AG04450 (cell line): ENCODE data around the gene SNAPC2. TPM values are rescaled to one million over a fixed set of nuclear protein-coding genes. Genes with fewer than 3 reads are reported as not detected.
A peak's percentile ranks its signal among the peaks of the same experiment; 100 is the strongest.

Source experiments
- CTCF ChIA-PET: fragments of 300-600, 350-600 bp; formaldehyde crosslinking; extraction: SDS; loops from one replicate; lab custom pipeline; 2022; ENCODE audit warnings: antibody characterized with exemption, inconsistent platforms; lab: Charles Lee
- POLR2A ChIA-PET: fragments of 350-600 bp; formaldehyde crosslinking; extraction: SDS; loops from one replicate; lab custom pipeline; 2021; ENCODE audit warnings: antibody characterized with exemption, inconsistent platforms; lab: Yijun Ruan, JAX
- DNase-seq: peaks from one replicate; pipeline ENCODE4 v3.0.0-alpha.2; 2011; ENCODE audit warnings: low read depth, low spot score
- H3K27ac ChIP-seq: one replicate; pipeline ENCODE4 v1.5.1; 2012; ENCODE audit warnings: low read depth, low read length, control low read depth
- H3K27me3 ChIP-seq: one replicate; pipeline ENCODE4 v1.6.0; 2012; ENCODE audit warnings: low read length; ENCODE audit not compliant: control insufficient read depth, insufficient read depth
- H3K4me3 ChIP-seq: 2 replicates; pipeline ENCODE4 v1.5.1; 2011; ENCODE audit warnings: mild to moderate bottlenecking, low read depth, low read length, control low read depth
- H3K9me3 ChIP-seq: 2 replicates; pipeline ENCODE4 v1.5.1; 2012; ENCODE audit warnings: low read length; ENCODE audit not compliant: control insufficient read depth, insufficient read depth
- polyA minus RNA-seq: library from RNA; depleted of rRNA, polyadenylated mRNA; stranded (reverse); fragments of >200 nt; gene quantifications from 2 replicates; pipeline ENCODE4 v1.2.3, GENCODE V29; 2011; rRNA and poly(A)+ RNA removed
- polyA plus RNA-seq: library from polyadenylated mRNA; depleted of rRNA; stranded (reverse); fragments of >200 nt; gene quantifications from 2 replicates; pipeline ENCODE4 v1.2.3, GENCODE V29; 2011; rRNA removed
- TF ChIP-seq, protein P1 (sequence below): IDR thresholded peaks from 2 replicates; pipeline ENCODE4 v1.5.1; 2011; ENCODE audit warnings: low read depth, low read length, control low read depth, inconsistent platforms

Gene SNAPC2, protein sequence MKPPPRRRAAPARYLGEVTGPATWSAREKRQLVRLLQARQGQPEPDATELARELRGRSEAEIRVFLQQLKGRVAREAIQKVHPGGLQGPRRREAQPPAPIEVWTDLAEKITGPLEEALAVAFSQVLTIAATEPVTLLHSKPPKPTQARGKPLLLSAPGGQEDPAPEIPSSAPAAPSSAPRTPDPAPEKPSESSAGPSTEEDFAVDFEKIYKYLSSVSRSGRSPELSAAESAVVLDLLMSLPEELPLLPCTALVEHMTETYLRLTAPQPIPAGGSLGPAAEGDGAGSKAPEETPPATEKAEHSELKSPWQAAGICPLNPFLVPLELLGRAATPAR
- polyA plus RNA-seq (12.1 and 17.7 TPM in 2 replicates), polyA minus RNA-seq (8.7 and 11.0 TPM in 2 replicates)

- Histone ChIP-seq H3K4me3 (peak within 1 kb of the TSS; percentile 70), H3K27ac (peak within 1 kb of the TSS; percentile 75), H3K9me3 (no peaks in the 10 kb centered on the region), H3K27me3 (peaks cover 7% of the 10 kb centered on the region)
- ChIA-PET CTCF (interaction anchor here (0.7 to 3.0 kb wide), 11 partner anchors 8 to 566 kb away, joined by 3 to 15 read pairs (median 10); partner anchors contain the start of genes MAP2K7 and TIMM44), POLR2A (interaction anchor here (0.5 to 2.9 kb wide), 11 partner anchors 11 to 397 kb away, joined by 3 to 19 read pairs (median 5); partner anchors contain the start of genes LRRC8E, MAP2K7, MCOLN1 and TIMM44)
- TF ChIP-seq, protein P1, sequence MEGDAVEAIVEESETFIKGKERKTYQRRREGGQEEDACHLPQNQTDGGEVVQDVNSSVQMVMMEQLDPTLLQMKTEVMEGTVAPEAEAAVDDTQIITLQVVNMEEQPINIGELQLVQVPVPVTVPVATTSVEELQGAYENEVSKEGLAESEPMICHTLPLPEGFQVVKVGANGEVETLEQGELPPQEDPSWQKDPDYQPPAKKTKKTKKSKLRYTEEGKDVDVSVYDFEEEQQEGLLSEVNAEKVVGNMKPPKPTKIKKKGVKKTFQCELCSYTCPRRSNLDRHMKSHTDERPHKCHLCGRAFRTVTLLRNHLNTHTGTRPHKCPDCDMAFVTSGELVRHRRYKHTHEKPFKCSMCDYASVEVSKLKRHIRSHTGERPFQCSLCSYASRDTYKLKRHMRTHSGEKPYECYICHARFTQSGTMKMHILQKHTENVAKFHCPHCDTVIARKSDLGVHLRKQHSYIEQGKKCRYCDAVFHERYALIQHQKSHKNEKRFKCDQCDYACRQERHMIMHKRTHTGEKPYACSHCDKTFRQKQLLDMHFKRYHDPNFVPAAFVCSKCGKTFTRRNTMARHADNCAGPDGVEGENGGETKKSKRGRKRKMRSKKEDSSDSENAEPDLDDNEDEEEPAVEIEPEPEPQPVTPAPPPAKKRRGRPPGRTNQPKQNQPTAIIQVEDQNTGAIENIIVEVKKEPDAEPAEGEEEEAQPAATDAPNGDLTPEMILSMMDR, result no peak
- peak; percentile 88 for DNase-seq
Measured at GRCh38 chr19:7919610-7920518, at the start of gene SNAPC2. SNAPC2 (plus strand) TSS chr19:7920338; CDS start chr19:7920367, 29 bp downstream.

- POLR2A ChIA-PET, result interaction anchor here (0.6 to 0.8 kb wide), 4 partner anchors 33 to 249 kb away, joined by 3 to 8 read pairs (median 5); partner anchors contain the start of gene MAP2K7
- H3K9me3 ChIP-seq, result peaks cover 4% of the 10 kb centered on the region; the same call in 1 of the 2 replicates
- H3K4me3 ChIP-seq, result no peak overlapping the region
- DNase-seq, result no peak
- peaks cover 30% of the 10 kb centered on the region for H3K27me3 ChIP-seq
- TF ChIP-seq, protein P1, result no peak
- CTCF ChIA-PET, result interaction anchor here (0.6 kb wide), 1 partner anchor 990 kb away, joined by 3 read pairs; no protein-coding TSS in a partner anchor
- no peak overlapping the region for H3K27ac ChIP-seq
Measured at GRCh38 chr19:7870571-7871436, 49.3 kb upstream of the SNAPC2 start.

- ChIA-PET CTCF (interaction anchor here (0.6 kb wide), 1 partner anchor 19 kb away, joined by 3 read pairs; no protein-coding TSS in a partner anchor), POLR2A (interaction anchor here (0.5 to 0.8 kb wide), 2 partner anchors 20 to 32 kb away, joined by 3 read pairs; partner anchors contain the start of gene MAP2K7)
- H3K27ac ChIP-seq, result peak overlapping the region; percentile 39
- peak; percentile 70 for DNase-seq
- peaks cover 4% of the 10 kb centered on the region; the same call in 1 of the 2 replicates for H3K9me3 ChIP-seq
- TF ChIP-seq, protein P1, result no peak
- H3K4me3 ChIP-seq, result peak overlapping the region; percentile 51
- peaks cover 32% of the 10 kb centered on the region for H3K27me3 ChIP-seq
Measured at GRCh38 chr19:7871437-7872305, 48.5 kb upstream of the SNAPC2 start.
